ENCODE results near the gene ALLC.

- TF ChIP-seq, protein P1, sequence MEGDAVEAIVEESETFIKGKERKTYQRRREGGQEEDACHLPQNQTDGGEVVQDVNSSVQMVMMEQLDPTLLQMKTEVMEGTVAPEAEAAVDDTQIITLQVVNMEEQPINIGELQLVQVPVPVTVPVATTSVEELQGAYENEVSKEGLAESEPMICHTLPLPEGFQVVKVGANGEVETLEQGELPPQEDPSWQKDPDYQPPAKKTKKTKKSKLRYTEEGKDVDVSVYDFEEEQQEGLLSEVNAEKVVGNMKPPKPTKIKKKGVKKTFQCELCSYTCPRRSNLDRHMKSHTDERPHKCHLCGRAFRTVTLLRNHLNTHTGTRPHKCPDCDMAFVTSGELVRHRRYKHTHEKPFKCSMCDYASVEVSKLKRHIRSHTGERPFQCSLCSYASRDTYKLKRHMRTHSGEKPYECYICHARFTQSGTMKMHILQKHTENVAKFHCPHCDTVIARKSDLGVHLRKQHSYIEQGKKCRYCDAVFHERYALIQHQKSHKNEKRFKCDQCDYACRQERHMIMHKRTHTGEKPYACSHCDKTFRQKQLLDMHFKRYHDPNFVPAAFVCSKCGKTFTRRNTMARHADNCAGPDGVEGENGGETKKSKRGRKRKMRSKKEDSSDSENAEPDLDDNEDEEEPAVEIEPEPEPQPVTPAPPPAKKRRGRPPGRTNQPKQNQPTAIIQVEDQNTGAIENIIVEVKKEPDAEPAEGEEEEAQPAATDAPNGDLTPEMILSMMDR (IDR thresholded peaks at IDR 0.05): peak; percentile 85
- no peak for TF ChIP-seq MAX (IDR thresholded peaks at IDR 0.05)
Observed at GRCh38 chr2:3728104-3729054, 70.4 kb downstream of the ALLC start.

Data from A549 (cell line).